Stimulated activated CD8-positive, alpha-beta memory T cell treated with anti-CD3 and anti-CD28 coated beads, Interleukin-7, amount 100 ng/mL, for 1 hour (primary cell): ENCODE results near the gene BSN.

Experiments
- DNase-seq, 2 donors: peaks; one replicate each; pipeline ENCODE4 v3.0.0-alpha.2; 2020; ENCODE audit warnings: low read depth in 2 of 2

The BSN gene

DNA sequence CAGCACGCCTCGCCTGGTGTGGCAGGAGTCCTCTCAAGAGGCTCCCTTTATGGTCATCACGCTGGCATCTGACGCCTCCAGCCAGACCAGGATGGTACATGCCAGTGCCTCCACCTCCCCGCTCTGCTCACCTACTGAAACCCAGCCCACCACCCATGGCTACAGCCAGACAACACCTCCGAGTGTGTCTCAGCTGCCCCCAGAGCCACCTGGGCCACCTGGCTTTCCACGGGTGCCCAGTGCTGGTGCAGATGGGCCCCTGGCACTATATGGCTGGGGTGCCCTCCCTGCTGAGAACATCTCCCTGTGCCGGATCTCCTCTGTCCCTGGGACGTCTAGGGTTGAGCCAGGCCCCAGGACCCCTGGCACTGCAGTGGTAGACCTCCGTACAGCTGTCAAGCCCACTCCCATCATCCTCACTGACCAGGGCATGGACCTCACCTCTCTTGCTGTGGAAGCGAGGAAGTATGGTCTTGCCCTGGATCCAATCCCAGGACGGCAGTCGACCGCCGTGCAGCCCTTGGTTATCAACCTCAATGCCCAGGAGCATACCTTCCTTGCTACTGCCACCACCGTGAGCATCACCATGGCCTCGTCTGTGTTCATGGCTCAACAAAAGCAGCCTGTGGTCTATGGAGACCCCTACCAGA lies 100.0 kb downstream of the BSN start:
- DNase-seq: no peak

DNA sequence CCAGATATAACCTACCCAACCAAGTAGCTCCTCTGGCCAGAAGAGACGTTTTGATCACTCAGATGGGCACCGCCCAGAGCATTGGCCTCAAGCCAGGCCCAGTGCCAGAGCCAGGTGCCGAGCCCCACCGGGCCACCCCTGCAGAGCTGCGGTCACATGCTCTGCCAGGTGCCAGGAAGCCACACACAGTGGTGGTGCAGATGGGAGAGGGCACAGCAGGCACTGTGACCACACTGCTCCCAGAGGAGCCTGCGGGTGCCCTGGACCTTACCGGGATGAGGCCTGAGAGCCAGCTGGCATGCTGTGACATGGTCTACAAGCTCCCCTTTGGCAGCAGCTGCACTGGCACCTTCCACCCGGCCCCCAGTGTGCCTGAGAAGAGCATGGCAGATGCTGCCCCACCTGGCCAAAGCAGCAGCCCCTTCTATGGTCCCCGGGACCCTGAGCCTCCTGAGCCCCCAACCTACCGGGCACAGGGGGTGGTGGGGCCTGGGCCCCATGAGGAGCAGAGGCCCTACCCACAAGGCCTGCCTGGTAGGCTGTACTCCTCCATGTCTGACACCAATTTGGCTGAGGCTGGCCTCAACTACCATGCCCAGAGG lies 100.8 kb downstream of the BSN start:
- DNase-seq: no peak

DNA sequence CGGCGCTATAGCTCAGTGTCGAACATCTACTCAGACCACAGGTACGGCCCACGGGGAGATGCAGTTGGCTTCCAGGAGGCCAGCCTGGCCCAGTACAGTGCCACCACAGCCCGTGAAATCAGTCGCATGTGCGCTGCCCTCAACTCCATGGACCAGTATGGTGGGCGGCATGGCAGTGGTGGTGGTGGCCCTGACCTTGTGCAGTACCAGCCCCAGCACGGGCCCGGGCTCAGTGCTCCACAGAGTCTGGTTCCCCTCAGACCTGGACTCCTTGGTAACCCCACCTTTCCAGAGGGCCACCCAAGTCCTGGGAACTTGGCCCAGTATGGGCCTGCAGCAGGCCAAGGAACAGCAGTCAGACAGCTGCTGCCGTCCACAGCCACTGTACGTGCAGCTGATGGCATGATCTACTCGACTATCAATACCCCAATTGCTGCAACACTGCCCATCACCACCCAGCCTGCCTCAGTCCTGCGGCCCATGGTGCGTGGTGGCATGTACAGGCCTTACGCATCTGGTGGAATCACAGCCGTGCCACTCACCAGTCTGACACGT lies 101.5 kb downstream of the BSN start:
- no peak for DNase-seq

DNA sequence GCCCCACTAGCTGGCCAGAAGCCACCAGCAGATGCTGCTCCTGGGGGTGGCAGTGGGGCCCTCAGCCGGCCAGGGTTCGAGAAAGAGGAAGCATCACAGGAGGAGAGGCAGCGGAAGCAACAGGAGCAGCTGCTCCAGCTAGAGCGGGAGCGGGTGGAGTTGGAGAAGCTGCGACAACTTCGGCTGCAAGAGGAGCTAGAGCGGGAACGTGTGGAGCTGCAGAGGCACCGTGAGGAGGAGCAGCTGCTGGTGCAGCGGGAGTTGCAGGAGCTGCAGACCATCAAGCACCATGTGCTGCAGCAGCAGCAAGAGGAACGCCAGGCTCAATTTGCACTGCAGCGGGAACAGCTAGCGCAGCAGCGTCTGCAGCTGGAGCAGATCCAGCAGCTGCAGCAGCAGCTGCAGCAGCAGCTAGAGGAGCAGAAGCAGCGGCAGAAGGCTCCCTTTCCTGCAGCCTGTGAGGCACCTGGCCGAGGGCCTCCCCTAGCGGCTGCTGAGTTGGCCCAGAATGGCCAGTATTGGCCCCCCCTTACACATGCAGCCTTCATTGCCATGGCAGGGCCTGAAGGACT lies 102.3 kb downstream of the BSN start:
- DNase-seq: no peak

DNA sequence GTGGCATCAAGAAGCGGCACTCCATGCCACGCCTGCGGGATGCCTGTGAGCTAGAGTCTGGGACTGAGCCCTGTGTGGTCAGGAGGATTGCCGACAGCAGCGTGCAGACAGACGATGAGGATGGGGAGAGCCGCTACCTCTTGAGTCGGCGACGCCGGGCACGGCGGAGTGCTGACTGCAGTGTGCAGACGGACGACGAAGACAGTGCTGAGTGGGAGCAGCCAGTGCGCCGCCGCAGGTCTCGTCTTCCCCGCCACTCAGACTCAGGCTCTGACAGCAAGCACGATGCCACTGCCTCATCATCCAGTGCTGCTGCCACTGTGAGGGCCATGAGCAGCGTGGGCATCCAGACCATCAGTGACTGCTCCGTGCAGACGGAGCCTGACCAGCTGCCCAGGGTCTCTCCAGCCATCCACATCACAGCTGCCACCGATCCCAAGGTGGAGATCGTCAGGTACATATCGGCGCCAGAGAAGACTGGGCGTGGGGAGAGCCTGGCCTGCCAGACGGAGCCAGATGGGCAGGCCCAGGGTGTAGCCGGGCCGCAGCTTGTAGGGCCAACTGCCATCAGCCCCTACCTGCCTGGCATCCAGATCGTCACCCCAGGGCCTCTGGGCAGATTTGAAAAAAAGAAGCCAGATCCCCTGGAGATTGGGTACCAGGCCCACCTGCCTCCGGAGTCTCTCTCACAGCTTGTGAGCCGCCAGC lies 103.1 kb downstream of the BSN start:
- DNase-seq: no peak

DNA sequence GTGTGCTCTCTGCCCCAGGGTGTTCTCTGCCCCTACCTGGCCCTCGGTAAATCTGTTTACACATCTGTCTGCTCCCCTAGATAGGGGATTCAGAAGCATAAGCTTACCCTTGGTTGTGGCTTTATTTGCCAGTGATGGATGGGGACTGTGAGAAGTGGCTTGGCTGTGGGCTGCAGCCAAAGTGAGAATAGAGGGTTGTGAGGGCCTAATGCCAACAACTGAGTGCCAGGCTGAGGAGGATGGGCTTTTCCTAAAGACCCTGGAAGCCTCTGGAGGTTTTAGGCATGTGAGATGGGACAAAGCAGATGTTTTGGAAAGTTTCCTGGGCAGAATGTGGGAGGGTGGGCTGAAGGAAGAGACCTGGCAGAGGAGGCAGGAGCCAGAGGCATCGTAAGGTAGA lies 104.4 kb downstream of the BSN start:
- DNase-seq: no peak

DNA sequence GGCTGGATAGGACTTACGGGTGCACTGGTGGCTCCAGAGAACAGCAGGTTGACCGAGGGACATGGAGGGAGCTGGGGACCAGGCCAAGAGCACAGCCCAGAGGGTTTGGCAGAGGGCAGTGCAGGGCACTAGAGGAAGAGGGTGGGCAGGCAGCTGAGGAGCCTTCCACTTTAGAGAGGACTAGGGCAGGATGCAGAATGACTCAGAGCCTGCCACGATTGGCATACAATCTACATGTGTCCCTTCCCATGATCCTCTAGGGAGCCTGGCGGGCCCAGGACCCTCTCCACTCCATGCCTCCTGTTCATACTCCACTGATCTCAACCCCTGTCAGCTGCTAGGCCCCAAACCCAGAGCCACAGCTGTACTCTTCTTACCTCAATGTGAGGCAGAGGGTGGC lies 105.5 kb downstream of the BSN start:
- no peak for DNase-seq

DNA sequence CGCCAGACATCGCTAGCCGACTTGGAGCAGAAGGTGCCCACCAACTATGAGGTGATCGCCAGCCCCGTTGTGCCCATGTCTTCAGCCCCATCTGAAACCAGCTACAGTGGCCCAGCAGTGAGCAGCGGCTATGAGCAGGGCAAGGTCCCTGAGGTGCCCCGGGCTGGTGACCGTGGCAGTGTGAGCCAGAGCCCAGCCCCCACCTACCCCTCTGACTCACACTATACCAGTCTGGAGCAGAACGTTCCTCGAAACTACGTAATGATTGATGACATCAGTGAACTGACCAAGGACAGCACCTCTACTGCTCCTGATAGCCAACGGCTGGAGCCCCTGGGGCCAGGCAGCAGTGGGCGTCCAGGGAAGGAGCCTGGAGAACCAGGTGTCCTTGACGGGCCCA lies 107.0 kb downstream of the BSN start:
- DNase-seq: no peak

DNA sequence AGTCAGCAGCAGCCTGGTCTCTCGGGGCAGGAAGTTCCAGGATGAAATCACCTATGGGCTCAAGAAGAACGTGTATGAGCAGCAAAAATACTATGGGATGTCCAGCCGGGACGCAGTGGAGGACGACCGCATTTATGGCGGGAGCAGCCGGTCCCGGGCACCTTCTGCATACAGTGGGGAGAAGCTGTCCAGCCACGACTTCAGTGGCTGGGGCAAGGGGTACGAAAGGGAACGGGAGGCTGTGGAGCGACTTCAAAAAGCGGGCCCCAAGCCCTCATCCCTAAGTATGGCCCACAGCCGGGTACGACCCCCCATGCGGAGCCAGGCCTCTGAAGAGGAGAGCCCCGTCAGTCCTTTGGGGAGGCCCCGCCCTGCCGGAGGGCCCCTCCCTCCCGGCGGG lies 107.7 kb downstream of the BSN start:
- no peak for DNase-seq

DNA sequence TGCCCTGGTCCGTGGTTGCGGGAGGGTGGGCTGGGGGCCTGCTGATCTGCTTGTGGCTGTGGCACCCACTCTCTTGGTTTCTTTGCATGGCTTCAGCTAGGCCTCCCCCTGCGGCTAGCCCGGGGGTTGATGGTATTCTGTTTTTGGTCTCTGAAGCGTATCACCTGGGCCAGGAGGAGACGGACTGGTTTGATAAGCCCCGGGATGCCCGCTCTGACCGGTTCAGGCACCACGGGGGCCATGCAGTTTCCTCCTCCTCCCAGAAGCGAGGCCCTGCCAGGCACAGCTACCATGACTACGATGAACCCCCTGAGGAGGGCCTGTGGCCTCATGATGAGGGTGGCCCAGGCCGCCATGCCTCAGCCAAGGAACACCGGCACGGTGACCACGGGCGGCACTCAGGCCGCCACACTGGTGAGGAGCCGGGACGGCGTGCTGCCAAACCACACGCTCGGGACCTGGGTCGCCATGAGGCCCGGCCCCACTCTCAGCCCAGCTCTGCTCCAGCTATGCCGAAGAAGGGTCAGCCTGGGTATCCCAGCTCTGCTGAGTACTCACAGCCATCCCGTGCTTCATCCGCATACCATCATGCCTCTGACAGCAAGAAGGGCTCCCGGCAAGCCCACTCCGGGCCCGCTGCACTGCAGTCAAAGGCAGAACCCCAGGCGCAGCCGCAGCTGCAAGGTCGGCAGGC lies 108.6 kb downstream of the BSN start:
- DNase-seq: no peak

DNA sequence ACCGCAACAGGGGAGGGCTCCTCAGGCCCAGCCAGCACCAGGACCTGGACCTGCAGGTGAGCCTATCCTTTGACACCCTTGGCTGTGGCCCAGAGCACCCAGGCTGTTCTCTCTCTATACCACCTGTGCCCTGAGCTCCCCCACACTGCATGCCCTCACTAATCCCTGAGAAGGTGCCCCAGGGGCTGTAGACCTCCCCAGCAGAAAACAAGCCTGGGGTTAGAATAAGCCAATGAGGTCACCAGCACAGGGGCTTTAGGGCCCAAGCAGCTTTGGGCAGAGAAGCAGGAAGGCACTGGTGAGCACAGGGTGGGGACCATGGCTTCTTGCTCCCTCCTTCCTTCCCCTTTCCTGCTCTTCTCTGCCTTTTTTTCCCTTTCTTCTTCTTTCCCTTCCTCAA lies 109.6 kb downstream of the BSN start:
- no peak for DNase-seq

DNA sequence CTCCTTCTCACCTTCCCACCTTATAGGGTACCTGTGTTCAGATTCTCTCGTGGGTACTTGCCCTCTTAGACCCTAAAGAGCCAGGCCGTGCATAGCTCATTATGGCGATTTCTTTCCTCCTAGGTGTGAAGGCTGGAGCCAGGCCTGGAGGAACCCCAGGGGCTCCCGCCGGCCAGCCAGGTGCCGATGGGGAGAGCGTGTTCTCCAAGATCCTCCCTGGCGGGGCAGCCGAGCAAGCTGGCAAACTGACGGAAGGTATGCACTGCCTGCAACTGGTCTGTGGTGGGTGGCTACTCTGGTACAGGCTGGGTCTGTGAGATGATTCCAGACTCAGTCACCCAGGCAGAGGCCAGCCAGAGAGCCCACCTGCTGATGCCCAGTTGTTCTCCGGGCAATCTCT lies 110.0 kb downstream of the BSN start:
- DNase-seq: no peak

DNA sequence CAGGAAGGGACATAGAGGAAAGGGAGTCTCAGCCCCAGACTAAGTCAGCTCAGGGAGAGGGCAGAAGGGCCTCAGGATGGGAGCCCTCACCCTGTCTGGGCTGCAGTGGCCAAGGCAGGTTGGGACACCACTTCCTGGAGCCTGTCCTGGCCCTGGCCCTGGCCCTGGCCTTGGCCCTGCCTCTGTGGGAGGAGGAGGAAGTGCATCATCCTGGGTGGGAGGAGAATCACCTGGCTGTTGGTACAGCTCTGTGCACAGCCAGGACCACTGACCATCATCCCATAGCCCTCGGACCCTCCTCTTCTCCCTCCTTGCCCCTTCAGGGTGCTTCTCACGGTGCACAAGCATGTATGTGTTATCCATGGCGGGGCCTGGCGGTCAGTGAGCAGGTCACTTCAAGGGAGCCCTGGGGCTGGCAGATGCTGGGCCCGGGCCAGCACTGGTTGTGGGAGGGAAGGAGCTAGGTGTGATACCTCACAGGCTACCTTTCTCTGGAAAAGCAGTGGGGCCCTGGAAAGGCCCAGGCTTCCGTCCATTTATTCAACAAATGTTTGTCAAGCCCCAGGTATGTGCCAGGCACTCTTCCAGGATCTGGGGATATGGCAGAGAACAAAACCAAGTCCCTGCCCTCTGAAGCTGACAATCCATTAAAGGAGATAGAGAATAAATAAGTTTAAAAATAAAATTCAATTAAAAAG lies 111.7 kb downstream of the BSN start:
- DNase-seq: no peak

DNA sequence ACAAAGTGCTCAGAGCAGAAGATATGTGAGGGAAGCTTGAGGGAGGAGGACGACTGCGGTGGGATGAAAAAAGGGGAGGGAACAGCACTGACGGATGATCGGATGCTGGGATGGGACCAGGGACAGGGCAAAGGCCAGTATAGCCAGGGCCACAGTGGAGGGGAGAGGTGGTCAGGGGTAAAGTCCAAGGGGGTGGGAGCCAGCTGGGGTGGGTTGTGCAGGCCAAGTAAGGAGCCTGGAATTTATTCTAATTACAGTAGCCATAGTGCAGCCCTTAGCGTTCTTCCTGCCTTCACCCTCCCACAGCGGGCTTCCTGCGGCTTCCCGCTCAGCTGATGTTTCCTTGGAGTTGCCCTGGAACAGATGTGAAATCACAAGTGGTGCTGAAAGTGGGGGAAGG lies 112.3 kb downstream of the BSN start:
- no peak for DNase-seq

DNA sequence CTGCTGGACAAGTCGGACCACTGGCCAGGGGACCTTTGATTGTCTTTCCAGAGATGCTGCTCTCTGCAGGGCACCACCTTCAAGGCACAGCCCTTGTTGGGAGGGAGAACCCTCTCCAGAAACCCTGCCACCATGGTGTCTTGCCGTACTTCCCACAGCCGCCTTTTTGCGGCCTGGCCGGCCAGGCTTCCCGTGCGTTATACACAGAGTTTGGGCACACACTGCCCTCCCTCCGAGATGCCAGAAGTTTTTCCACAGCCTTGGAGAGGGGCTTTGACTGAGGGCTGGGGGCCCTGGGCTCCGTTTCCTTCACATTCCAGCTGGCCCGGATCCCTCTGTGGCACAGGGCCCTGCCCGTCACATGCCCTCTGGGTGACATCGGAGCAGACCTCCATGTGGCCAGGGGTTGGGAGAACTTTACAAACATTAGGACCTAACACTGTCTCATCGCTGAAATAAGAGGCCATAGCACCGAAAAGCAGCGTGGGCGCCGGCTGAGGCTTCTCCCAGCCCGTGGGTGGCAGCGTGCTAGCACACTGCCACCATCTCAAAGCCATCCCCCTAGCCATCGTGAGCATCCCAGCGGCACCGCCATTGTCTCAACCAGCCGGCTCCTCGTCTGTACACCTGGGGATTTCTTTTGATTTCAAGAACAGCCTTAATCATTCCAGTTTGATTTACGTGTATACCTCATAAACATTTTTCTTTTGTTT lies 113.6 kb downstream of the BSN start:
- no peak for DNase-seq

DNA sequence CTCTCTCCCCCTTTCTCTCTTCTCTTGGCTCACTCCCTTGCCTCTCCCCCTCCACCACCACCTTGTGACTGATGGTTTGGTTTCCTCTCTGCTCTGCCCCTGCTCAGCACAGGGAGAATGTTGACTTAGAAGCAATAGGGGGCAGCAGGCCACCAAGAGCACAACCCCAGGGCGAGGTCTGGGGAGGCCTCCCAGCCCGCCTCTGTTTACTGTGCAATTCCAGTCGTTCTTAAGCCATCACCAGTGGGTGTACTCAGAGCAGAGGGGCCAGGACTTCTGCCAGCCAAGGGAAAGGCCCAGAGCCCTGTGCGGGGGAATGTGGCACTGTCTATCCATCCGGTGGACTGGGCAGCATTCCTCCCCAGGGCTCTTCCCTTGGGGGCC lies 114.1 kb downstream of the BSN start:
- DNase-seq: no peak

DNA sequence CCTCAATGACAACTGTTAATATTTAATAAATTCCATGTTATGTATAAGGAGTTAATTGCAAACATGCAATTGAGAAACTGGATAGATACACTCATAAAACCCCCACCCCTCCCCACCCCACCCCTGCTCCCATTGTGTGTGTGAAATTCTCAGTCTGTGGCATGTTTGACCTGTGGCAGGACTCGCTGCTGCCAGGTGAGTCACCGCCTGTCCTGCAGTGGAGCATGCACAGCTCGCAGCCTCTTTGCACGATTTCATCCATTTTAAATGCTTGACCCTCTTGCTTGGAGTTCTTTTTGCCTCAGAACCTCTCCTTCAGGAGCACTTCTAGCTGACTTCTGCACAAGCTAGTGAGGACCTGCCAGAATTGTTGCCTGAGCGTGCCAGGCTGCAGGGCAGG lies 114.6 kb downstream of the BSN start:
- DNase-seq: no peak

DNA sequence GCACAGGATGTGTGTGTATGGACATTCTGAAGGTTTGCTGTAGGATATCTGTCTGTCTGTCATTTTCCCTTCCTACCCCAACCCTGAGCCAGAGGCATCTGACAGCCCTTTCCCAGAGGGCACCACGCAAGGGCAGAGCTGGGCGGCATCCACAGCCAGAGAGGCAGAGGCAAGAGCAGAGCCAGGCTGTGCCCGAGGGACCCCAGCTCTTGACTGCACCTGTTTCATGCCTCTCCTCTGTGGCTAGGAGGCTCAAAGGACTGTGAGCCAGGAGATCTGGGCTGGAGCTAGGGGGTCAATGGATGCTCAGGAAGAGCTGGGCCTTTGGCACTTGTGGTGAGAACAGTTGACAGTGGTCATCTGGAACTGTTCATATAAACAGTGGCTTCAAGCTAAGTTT lies 115.1 kb downstream of the BSN start:
- DNase-seq: no peak

DNA sequence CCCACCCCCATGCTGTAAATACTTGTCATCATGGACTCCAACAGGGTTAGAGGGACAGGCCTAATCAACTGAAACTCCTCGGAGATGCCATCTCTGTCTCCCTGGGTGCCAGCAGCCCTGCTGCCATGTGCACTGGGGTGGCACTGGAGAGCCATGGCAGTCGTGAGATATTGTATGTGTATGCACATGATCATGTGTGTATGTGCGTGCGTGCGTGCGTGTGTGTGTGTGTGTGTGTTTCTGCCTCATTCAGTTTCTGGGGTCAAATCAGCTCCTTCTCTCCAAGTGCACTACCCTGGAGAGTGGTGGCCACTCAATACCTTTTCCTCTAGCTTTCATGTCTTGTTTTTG lies 116.6 kb downstream of the BSN start:
- DNase-seq: no peak

DNA sequence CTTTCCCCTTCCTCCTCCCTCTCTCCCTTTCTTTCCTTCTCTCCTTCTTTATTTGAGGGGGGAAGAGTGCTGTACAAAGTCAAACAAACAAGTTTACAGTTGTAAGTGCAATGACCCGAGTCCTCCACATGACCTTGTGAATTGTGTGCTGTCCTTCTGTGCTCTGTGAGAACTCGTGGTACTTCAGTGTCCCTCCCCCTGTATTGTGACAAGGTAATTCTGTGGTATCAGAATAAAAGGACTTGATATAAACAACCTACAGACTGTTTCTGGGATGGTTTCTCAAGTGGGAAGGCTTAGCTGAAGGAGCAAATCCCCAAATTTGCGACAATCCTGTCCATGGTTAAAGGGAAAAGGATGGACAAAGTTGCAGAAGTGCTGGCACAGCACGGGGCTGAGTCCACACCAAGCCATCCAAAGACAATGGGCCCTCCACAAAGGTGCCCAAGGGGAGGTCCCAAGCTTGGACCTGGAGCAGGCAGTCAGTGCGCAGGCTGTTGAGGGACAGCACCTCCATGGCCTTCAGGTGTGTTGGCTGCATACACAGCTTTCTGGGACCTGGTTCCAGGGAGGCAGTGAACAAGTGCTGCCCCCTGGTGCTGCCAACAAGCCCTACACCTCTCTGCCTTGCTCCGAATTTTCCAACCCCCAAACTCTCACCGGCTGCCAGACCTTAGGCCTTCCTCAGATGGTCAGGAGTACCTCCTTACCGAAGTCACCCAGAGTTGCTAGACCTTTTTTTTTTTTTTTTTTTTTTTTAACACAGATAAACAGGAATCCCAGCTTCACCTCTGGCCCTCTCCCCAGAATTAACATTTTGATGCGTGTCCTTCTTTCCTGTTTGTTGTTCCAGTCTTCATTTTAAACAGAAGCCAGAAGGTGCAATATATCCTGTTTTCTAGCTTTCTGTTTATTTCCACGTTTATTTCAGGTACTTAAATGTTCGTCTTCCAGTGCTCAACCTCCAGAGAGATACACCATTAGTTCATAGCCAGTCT lies 117.3 kb downstream of the BSN start:
- DNase-seq: peak; percentile 48 to 57
